Tibial nerve (tissue), 4 donors: ENCODE results near the gene ZNF587B.

ENCODE experiments used
- CTCF ChIP-seq, 5 experiments: fragments of 200-600 bp in 3 of 5; fragments of 450-650 bp in 2 of 5; sonication (generic) in 3 of 5; IDR thresholded peaks; one replicate each; pipeline ENCODE4 v1.5.1; 2016 to 2019; ENCODE audit warnings: antibody characterized with exemption in 5 of 5, mild to moderate bottlenecking in 3 of 5, moderate library complexity in 2 of 5
- EP300 ChIP-seq, 2 donors: sonication (generic); formaldehyde crosslinking; IDR thresholded peaks; one replicate each; pipeline ENCODE4 v1.6.1; 2017; ENCODE audit warnings: antibody characterized with exemption in 2 of 2, mild to moderate bottlenecking in 1 of 2
- POLR2A ChIP-seq, 2 donors: fragments of 450-650 bp; IDR thresholded peaks; one replicate each; pipeline ENCODE4 v1.6.1; 2017; ENCODE audit warnings: antibody characterized with exemption in 2 of 2, mild to moderate bottlenecking in 2 of 2, moderate library complexity in 2 of 2

GRCh38 chr19:57800696-57801095 is 29.4 kb upstream of the ZNF587B start:
- no peak for TF ChIP-seq POLR2A (IDR thresholded peaks at IDR 0.05)
- no peak for TF ChIP-seq CTCF (IDR thresholded peaks at IDR 0.05)
- TF ChIP-seq EP300 (IDR thresholded peaks at IDR 0.05) = no peak
